ENCODE results near the gene CNGA1. TPM values are rescaled to one million over a fixed set of nuclear protein-coding genes. Genes with fewer than 3 reads are reported as not detected.
"Not testable (repeated sequence)": the region's sequence is repeated elsewhere in the genome, so short reads cannot be mapped to it uniquely, and the experiment has no call there.

Gene CNGA1
- total and polyA plus RNA-seq, 4 donors = 3.9 to 41.3 (median 17.1) TPM

GRCh38 chr4:47996021-47996420, 20.5 kb downstream of the CNGA1 start:
- 88% methylated on average over 1 of the region's 1 CpG for WGBS
- H3K4me1 ChIP-seq (ENCODE audit: control insufficient read depth in 4 of 4, insufficient read depth in 4 of 4, low read length in 3 of 4) = no peaks in the 10 kb centered on the region
- H3K9me3 ChIP-seq (ENCODE audit: control insufficient read depth in 4 of 4, low read length in 3 of 4) = peaks cover 4 to 11% (median 4%) of the 10 kb centered on the region in 4 donors
- peaks cover 0 to 12% (median 5%) of the 10 kb centered on the region in 4 donors for H3K36me3 ChIP-seq (ENCODE audit: control insufficient read depth in 4 of 4, insufficient read depth in 3 of 4, low read depth in 1 of 4, low read length in 3 of 4)
- H3K27ac ChIP-seq (ENCODE audit: low read depth in 1 of 2, low read length in 2 of 2) = no peak overlapping the region
- no peak overlapping the region for H3K9ac ChIP-seq (ENCODE audit: low read depth in 1 of 2, low read length in 2 of 2)
- H3K4me3 ChIP-seq (ENCODE audit: low read depth in 1 of 3, low read length in 3 of 3) = peak overlapping the region in 1 of 3 donors; percentile 38
- no peaks in the 10 kb centered on the region for H3K27me3 ChIP-seq (ENCODE audit: control insufficient read depth in 4 of 4, insufficient read depth in 4 of 4, low read length in 3 of 4)
- TF ChIP-seq RXRA (IDR thresholded peaks at IDR 0.05) (no peak), EGR1 (IDR thresholded peaks at IDR 0.05; ENCODE audit: low read depth in 2 of 2) (no peak), HNF4A (conservative IDR thresholded peaks at IDR 0.05) (no peak), SP1 (IDR thresholded peaks at IDR 0.05) (no peak), NR2F2 (IDR thresholded peaks at IDR 0.05) (no peak), GABPA (IDR thresholded peaks at IDR 0.05 in 1 of 2, conservative IDR thresholded peaks at IDR 0.05 in 1 of 2) (no peak), HNF4G (IDR thresholded peaks at IDR 0.05) (no peak), TAF1 (conservative IDR thresholded peaks at IDR 0.05) (no peak), ZBTB33 (IDR thresholded peaks at IDR 0.05) (no peak), YY1 (IDR thresholded peaks at IDR 0.05) (no peak), ATF3 (IDR thresholded peaks at IDR 0.05) (no peak), JUND (IDR thresholded peaks at IDR 0.05) (no peak)
- no peak for DNase-seq (ENCODE audit: low spot score)

- not testable (repeated sequence) for DNase-seq (ENCODE audit: low spot score); H3K9ac ChIP-seq (ENCODE audit: low read depth in 1 of 2, low read length in 2 of 2); H3K27me3 ChIP-seq (ENCODE audit: control insufficient read depth in 4 of 4, insufficient read depth in 4 of 4, low read length in 3 of 4); H3K4me3 ChIP-seq (ENCODE audit: low read depth in 1 of 3, low read length in 3 of 3); H3K36me3 ChIP-seq (ENCODE audit: control insufficient read depth in 4 of 4, insufficient read depth in 3 of 4, low read depth in 1 of 4, low read length in 3 of 4); H3K4me1 ChIP-seq (ENCODE audit: control insufficient read depth in 4 of 4, insufficient read depth in 4 of 4, low read length in 3 of 4); H3K27ac ChIP-seq (ENCODE audit: low read depth in 1 of 2, low read length in 2 of 2)
- peaks cover 2 to 11% (median 6%) of the 10 kb centered on the region in 4 donors for H3K9me3 ChIP-seq (ENCODE audit: control insufficient read depth in 4 of 4, low read length in 3 of 4)
- WGBS = 99% methylated on average over 1 of the region's 1 CpG
Measured at GRCh38 chr4:47992475-47992874, 24.0 kb downstream of the CNGA1 start.

- no peak overlapping the region for H3K4me3 ChIP-seq (ENCODE audit: low read depth in 1 of 3, low read length in 3 of 3)
- H3K9ac ChIP-seq (ENCODE audit: low read depth in 1 of 2, low read length in 2 of 2) = no peak overlapping the region
- WGBS = 94% methylated on average over 5 of the region's 5 CpGs
- no peaks in the 10 kb centered on the region for H3K4me1 ChIP-seq (ENCODE audit: control insufficient read depth in 4 of 4, insufficient read depth in 4 of 4, low read length in 3 of 4)
- no peaks in the 10 kb centered on the region for H3K36me3 ChIP-seq (ENCODE audit: control insufficient read depth in 4 of 4, insufficient read depth in 3 of 4, low read depth in 1 of 4, low read length in 3 of 4)
- H3K27me3 ChIP-seq (ENCODE audit: control insufficient read depth in 4 of 4, insufficient read depth in 4 of 4, low read length in 3 of 4) = no peaks in the 10 kb centered on the region
- no peak for TF ChIP-seq FOXA2 (IDR thresholded peaks at IDR 0.05)
- no peak for TF ChIP-seq RAD21 (IDR thresholded peaks at IDR 0.05)
- no peak for TF ChIP-seq ATF3 (IDR thresholded peaks at IDR 0.05)
- H3K27ac ChIP-seq (ENCODE audit: low read depth in 1 of 2, low read length in 2 of 2) = no peak overlapping the region
- H3K9me3 ChIP-seq (ENCODE audit: control insufficient read depth in 4 of 4, low read length in 3 of 4) = peaks cover 2 to 11% (median 5%) of the 10 kb centered on the region in 4 donors
- no peak for DNase-seq (ENCODE audit: low spot score)
Measured at GRCh38 chr4:47990145-47990544, 26.3 kb downstream of the CNGA1 start.

Data from liver (tissue), 9 donors.